HL-60 (cell line): ENCODE results near the gene RNF32.

ENCODE experiments used
- DNase-seq, 2 experiments: peaks; one replicate each; pipeline ENCODE4 v3.0.0-alpha.2; 2010 to 2020; ENCODE audit warnings: low read depth in 1 of 2, low spot score in 1 of 2
- H3K27ac ChIP-seq: fragments of 250-450 bp; sonication (Bioruptor Pico); replicated peaks from 2 replicates; pipeline ENCODE4 v1.5.1; 2020; ENCODE audit warnings: mild to moderate bottlenecking, moderate library complexity
- H3K27me3 ChIP-seq: fragments of 250-450 bp; sonication (Bioruptor Pico); 2 replicates; pipeline ENCODE4 v1.5.1; 2021; ENCODE audit warnings: mild to moderate bottlenecking, moderate library complexity; ENCODE audit not compliant: insufficient read depth, poor library complexity, severe bottlenecking
- H3K4me3 ChIP-seq: replicated peaks from 2 replicates; pipeline ENCODE4 v1.5.1; 2011; ENCODE audit warnings: mild to moderate bottlenecking, control low read depth, low read length; ENCODE audit not compliant: insufficient read depth
- CTCF ChIP-seq: IDR thresholded peaks from one replicate; pipeline ENCODE4 v1.5.1; 2011; ENCODE audit warnings: low read length, control low read depth, inconsistent platforms; ENCODE audit not compliant: insufficient read depth
- GABPA ChIP-seq: IDR thresholded peaks from 2 replicates; pipeline ENCODE4 v1.6.1; 2012; ENCODE audit warnings: low read depth
- POLR2AphosphoS5 ChIP-seq: IDR thresholded peaks from 2 replicates; pipeline ENCODE4 v1.6.1; 2012; ENCODE audit warnings: low read depth
- REST ChIP-seq: IDR thresholded peaks from 2 replicates; pipeline ENCODE4 v1.6.1; 2012; ENCODE audit warnings: low read depth; ENCODE audit not compliant: insufficient replicate concordance
- SPI1 ChIP-seq: IDR thresholded peaks from 2 replicates; pipeline ENCODE4 v1.6.1; 2012; ENCODE audit warnings: low read depth, mild to moderate bottlenecking, borderline replicate concordance

Gene RNF32

GRCh38 chr7:156676263-156676662 lies 35.7 kb downstream of the RNF32 start:
- H3K27me3 ChIP-seq: no peaks in the 10 kb centered on the region
- H3K27ac ChIP-seq: no peak overlapping the region
- no peak for DNase-seq
- H3K4me3 ChIP-seq: no peak overlapping the region
- no peak for TF ChIP-seq GABPA
- TF ChIP-seq CTCF: no peak
- no peak for TF ChIP-seq REST
- TF ChIP-seq SPI1: no peak
- no peak for TF ChIP-seq POLR2AphosphoS5

GRCh38 chr7:156677374-156678054 lies 36.9 kb downstream of the RNF32 start:
- no peak for DNase-seq
- TF ChIP-seq POLR2AphosphoS5 (no peak), REST (no peak), CTCF (no peak), SPI1 (no peak), GABPA (no peak)
- Histone ChIP-seq H3K27ac (no peak overlapping the region), H3K27me3 (no peaks in the 10 kb centered on the region), H3K4me3 (no peak overlapping the region)

- H3K4me3 ChIP-seq: no peak overlapping the region
- H3K27me3 ChIP-seq: no peaks in the 10 kb centered on the region
- no peak for DNase-seq
- H3K27ac ChIP-seq: no peak overlapping the region
- no peak for TF ChIP-seq SPI1
- no peak for TF ChIP-seq CTCF
- TF ChIP-seq GABPA: no peak
- no peak for TF ChIP-seq REST
- TF ChIP-seq POLR2AphosphoS5: no peak
Measured at GRCh38 chr7:156680281-156680680, 39.7 kb downstream of the RNF32 start.
